SKM-1 treated with dmso at 0.1 percent for 144 hours (cell line): Measurements from ENCODE around the gene TRPV6.

Experiments
- DNase-seq: peaks from one replicate; lab custom pipeline; 2025; ENCODE audit not compliant: unreplicated experiment; lab: John Stamatoyannopoulos, UW

TRPV6 gene

GRCh38 chr7:142870566-142871259 lies 14.8 kb downstream of the TRPV6 start:
- DNase-seq, result no peak

DNA sequence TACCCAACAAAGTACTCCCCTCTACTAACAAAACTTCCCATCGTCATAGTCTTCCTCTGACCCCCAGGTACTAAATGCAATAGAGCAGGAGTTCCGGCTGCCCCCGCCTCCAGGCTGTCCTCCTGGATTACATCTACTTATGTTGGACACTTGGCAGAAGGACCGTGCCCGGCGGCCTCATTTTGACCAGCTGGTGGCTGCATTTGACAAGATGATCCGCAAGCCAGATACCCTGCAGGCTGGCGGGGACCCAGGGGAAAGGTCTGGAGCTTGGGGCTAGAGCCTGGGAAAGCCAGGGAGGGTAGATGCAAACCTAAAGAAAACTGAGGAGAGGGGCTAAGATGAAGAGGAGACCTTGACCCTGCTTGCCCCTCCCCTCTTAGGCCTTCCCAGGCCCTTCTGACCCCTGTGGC lies 15.4 kb downstream of the TRPV6 start:
- DNase-seq, result no peak

DNA sequence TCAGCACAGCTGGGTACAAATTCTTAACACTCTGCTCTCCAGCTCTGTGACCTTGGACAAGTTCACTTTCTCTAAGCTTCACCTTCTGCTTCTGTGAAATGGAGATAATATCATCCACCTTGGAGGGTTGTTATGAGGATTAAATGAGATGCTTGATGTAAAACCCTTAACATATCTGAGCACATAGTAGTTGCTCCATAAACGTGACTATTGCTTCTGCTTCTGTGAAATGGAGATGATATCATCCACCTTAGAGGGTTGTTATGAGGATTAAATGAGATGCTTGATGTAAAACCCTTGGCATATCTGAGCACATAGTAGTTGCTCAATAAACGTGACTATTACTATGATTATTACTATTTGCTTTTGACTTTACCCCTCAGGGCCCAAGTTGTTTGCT lies 16.1 kb downstream of the TRPV6 start:
- no peak for DNase-seq

DNA sequence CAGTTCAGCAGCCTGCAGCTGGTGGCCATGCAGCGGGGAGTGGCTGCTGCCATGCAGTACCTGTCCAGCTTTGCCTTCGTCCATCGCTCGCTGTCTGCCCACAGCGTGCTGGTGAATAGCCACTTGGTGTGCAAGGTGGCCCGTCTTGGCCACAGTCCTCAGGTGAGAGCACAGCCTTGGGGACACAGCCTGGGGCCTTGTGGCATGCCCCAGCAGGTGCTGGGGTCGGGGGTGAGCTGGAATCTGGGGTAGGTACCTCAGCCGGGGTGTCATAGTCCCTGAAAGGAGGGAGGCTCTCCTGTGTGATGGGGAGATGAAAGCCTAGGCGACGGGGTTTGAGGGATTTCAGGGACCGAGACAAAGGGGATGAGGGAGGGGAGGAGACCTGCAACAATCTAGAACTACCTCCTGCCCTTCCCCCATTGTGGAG lies 16.5 kb downstream of the TRPV6 start:
- DNase-seq, result no peak

- DNase-seq, result no peak
These were observed 17.2 kb downstream of the TRPV6 start for GRCh38 chr7:142868188-142868985.

DNA sequence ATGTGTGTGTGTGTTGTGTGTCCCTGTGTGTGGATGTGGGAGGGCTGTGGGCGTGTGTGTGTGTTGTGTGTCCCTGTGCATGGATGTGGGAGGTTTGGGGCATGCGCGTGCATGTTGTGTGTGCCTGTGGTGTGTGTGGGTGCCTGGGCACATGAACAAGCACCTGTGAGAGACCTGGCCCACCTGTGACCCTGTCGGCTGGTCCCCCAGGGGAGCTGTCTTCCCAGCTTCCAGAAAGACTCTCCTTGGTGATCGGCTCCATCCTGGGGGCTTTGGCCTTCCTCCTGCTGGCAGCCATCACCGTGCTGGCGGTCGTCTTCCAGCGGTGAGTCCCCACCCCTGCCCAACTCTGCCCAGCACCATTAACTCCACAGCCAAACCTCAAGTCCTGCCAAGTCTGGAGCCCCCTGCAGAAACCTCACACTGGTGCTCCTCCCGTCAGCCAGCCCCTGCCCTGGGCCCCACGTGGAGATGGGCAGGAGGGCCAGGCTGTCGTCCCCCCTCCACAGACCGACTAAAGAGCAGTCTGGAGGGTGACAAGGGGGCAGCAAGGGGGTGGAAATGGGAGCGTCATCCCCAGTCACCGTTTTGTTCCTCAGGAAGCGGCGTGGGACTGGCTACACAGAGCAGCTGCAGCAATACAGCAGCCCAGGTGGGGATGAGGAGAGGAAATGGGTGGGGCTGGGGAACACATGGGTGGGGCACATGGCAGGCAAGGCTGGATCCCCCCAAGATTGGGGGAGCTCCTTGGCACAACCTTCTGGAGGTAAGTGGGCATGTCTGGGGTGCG lies 18.0 kb downstream of the TRPV6 start:
- DNase-seq, result no peak

DNA sequence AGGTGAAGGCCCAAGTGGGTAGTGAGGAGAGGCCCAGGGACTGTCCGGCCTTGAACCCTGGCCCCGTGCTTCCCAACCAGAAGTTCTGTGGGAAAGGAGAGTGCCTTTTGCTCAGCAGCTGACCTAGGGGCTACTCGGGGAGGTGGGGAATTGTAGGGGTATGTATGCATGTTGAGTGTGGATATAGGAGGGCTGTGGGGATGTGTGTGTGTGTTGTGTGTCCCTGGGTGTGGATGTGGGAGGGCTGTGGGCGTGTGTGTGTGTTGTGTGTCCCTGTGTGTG lies 18.5 kb downstream of the TRPV6 start:
- DNase-seq, result no peak

DNA sequence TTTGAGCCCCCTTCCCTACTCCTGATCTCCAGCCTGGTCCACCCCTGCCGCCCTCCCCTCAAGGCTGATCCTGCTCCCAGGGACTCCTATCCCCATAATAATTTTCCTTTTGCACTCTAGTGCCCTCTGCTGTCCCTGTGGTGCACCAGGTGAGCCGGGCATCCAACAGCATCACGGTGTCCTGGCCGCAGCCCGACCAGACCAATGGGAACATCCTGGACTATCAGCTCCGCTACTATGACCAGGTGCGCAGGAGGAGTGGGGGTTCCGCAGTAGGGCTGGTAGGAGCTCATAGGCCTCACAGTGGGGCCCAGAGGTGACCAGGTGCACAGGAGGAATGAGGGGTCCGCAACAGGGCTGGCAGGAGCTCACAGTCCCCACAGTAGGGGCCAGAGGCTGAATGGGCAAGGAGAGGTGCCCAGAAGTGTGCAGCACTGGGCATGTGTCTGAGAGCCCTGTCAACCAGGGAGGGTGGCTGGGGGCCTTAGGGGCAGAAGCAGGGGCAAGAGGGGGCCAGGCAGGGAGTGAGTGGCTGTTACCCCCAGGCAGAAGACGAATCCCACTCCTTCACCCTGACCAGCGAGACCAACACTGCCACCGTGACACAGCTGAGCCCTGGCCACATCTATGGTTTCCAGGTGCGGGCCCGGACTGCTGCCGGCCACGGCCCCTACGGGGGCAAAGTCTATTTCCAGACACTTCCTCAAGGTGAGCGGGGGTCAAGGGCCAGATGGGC lies 19.0 kb downstream of the TRPV6 start:
- no peak for DNase-seq

- DNase-seq, result no peak
These were observed 19.8 kb downstream of the TRPV6 start for GRCh38 chr7:142865766-142866165.

- no peak for DNase-seq
These were observed 20.4 kb downstream of the TRPV6 start for GRCh38 chr7:142864980-142865747.

GRCh38 chr7:142863891-142864685 lies 21.5 kb downstream of the TRPV6 start:
- DNase-seq, result no peak

DNA sequence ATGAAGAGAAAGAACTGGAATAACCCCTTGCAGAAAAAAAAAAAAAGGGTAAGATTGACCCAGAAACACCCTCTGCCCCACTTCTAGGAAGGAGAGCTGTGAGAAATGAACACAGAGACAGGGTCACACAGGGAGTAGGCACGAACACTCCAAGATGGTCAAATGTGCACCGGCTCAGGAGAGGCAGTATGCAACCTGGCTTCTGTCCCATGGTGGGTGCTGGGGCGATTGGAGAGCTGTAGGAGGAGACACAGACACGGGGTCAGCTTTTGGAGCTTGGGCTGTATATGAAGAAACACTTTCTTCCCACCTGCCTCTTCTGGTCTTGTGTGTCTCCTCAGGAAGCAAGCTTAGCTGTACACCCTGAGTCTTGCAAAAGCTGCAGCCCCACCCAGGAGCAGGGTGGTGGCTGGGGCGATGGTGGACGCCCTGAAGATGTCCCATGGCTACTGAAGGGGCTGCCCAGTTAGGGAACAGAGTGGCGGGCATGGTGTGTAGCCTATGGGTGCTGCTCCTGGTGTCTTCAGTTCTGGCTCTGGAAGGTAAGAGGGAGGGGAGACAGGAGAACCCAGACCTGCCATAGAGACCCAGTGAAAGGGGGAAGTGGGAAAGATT lies 22.7 kb downstream of the TRPV6 start:
- no peak for DNase-seq

DNA sequence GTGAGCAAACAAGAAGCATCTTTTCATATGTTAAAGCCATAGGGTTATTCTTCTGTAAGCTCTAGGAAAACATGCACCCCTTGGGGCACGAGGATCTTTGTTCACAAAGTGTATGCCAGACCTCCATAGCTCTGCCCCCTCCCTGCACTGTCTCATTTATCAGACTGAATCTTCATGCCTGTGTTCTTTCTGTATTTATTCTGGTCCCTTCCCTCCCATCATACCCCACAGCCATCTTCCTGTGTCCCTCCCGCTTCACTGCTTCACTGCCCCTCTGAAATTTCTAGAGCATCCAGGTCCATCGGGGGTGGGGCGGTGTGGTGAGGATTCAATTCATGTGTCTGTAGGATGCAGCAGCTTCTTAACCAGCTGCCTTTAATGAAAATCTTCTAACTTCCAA lies 23.2 kb downstream of the TRPV6 start:
- DNase-seq, result no peak

DNA sequence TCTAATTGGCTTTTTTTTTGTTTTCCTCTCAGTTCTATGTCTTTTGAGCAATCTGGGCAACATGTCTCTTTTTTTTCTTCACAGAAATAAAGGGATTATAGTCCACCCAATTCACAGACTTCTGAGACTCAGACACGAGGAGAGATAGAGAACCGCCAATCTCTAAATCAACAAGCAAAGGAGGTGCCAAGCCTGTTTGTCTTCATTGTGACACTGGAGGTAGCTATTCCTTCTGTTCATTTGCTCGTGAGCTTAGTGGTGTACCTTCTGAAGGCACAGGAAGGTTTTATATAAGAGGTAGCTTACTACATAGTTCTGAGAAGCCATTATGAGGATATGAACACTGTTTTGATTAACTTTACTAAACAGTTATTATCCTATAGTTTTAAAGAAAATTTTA lies 24.6 kb downstream of the TRPV6 start:
- DNase-seq, result no peak

GRCh38 chr7:142859829-142860228 lies 25.7 kb downstream of the TRPV6 start:
- DNase-seq, result no peak

DNA sequence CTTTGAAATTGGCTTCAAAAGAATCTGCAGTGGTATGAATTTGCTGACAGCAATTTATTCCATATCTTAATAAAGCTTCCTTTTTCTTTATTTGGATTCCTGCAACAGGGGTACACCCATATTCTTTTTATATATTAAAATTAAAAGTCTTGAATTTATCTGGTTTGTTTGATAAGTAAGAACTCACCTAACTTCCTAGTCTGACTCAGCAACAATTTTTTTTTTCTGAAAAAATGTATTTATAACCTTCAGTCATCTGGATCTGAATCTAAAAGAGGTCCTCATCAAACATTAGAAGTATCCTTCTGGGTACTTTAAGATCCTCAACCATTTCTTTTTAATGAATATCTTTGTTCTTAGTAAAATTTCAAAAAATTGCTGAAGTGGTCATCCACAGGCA lies 26.1 kb downstream of the TRPV6 start:
- no peak for DNase-seq

DNA sequence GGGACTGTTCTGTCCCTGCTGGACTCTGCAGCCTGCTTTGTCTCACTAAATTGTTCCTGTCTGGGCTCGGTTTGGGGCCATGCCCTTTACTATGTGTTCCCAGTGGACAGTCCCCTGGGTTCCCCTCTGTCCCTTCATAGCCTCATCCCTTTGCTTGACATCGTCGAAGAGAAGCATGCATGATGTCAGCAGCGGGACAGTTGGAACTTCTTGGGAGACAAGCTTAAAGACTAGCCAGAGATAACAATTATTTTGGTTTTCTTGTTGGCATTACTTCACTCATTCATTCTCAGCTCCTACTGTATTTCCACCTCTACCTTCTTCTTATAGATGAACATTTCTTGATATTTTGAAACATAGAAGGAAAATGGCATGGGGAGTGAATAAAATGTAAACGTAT lies 27.9 kb downstream of the TRPV6 start:
- DNase-seq, result no peak

DNA sequence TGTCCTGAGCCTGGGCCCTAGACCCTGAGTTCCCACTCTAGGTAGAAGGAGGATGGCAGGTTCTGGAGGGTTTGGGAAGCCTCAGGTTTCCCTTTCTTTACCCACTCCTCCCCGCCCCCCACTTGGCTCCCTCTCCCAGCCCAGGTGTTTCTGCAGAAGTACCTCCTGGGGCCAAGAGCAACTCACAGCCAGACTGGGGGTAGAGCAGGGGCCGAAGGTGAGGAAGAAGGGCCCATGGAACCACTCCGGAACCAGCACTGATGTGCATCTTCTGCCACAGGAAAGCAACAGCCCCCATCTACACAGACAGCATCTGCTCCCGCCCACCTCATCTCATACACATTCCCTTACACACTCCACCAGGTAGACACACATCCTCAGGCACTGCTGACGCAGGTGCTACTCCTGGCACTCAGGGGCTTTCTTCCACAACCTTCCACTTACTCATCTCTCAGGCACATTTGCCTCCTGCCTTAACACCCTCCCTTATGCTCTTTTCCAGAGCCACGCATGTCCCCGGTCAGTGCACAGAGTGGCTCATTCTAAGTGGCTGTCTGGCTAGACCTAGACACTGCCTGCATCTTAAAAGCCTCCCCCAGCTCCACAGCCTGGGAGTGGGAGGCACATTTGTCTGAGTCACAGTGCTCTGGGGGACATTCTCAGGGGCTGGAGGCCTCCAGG lies 28.8 kb downstream of the TRPV6 start:
- DNase-seq, result no peak
